OCI-LY3 (cell line): ENCODE measurements around the gene MAX.

Experiments used
- EZH2phosphoT487 ChIP-seq: fragments of 200-600 bp; shearing (Covaris generic); IDR thresholded peaks from 2 replicates; pipeline ENCODE4 v1.6.1; 2018; ENCODE audit warnings: antibody characterized with exemption, mixed run types, low read depth
- TF ChIP-seq, protein P1 (sequence below): fragments of 200-600, 300-600 bp; sonication (generic); IDR thresholded peaks from 2 replicates; pipeline ENCODE4 v1.5.1; 2014; ENCODE audit warnings: antibody characterized with exemption, low read length, low read depth

DNA sequence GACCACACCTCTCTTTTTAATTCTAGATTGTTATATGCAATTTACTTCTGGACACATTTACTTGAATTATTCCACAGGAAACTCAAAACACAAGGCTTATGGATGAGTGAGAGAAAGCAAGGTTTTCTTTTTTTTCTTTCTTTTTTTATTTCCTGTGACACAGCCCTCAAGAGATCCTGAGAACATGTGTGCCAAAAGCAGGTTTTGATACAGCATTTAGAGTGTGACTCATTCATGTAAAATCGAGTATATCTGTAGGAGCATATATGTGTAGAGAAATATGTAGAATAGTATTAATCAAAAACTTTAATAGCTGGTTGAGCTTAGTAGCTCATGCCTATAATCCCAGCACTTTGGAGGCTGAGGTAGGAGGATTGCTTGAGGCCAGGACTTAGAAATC lies 4.4 kb upstream of the MAX start:
- TF ChIP-seq, protein P1, sequence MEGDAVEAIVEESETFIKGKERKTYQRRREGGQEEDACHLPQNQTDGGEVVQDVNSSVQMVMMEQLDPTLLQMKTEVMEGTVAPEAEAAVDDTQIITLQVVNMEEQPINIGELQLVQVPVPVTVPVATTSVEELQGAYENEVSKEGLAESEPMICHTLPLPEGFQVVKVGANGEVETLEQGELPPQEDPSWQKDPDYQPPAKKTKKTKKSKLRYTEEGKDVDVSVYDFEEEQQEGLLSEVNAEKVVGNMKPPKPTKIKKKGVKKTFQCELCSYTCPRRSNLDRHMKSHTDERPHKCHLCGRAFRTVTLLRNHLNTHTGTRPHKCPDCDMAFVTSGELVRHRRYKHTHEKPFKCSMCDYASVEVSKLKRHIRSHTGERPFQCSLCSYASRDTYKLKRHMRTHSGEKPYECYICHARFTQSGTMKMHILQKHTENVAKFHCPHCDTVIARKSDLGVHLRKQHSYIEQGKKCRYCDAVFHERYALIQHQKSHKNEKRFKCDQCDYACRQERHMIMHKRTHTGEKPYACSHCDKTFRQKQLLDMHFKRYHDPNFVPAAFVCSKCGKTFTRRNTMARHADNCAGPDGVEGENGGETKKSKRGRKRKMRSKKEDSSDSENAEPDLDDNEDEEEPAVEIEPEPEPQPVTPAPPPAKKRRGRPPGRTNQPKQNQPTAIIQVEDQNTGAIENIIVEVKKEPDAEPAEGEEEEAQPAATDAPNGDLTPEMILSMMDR, result no peak
- TF ChIP-seq EZH2phosphoT487, result no peak
